Spinal cord (tissue), 10 donors: ENCODE results near the gene SELENOH. TPM values are rescaled to one million over a fixed set of nuclear protein-coding genes. Genes with fewer than 3 reads are reported as not detected.
"Not testable (repeated sequence)": the region's sequence is repeated elsewhere in the genome, so short reads cannot be mapped to it uniquely, and the experiment has no call there.

Experiments used
- DNase-seq, 6 donors: peaks; one replicate each; pipeline versions ENCODE4 v3.0.0 to v3.0.0-alpha.2; 2013 to 2015; ENCODE audit warnings: low spot score in 6 of 6, low read depth in 4 of 6
- H3K27ac ChIP-seq: one replicate; pipeline ENCODE4 v1.5.1; 2013; ENCODE audit warnings: low read depth, low read length, control low read depth
- H3K27me3 ChIP-seq: one replicate; pipeline ENCODE4 v1.6.1; 2013; ENCODE audit warnings: low read length; ENCODE audit not compliant: control insufficient read depth, insufficient read depth
- H3K36me3 ChIP-seq: one replicate; pipeline ENCODE4 v1.6.1; 2013; ENCODE audit warnings: low read length; ENCODE audit not compliant: control insufficient read depth, insufficient read depth
- H3K4me1 ChIP-seq: one replicate; pipeline ENCODE4 v1.6.1; 2013; ENCODE audit warnings: low read length; ENCODE audit not compliant: control insufficient read depth, insufficient read depth
- H3K4me3 ChIP-seq: one replicate; pipeline ENCODE4 v1.5.1; 2013; ENCODE audit warnings: low read depth, low read length, control low read depth
- H3K9me3 ChIP-seq: one replicate; pipeline ENCODE4 v1.6.1; 2013; ENCODE audit warnings: low read length; ENCODE audit not compliant: control insufficient read depth, insufficient read depth
- WGBS: methylation state at CpG from one replicate; pipeline ENCODE4 v1.1.5; 2013; ENCODE audit warnings: missing lambda C conversion rate; ENCODE audit not compliant: insufficient coverage; 5-methylcytosine and 5-hydroxymethylcytosine counted together
- long read RNA-seq, 4 donors: transcript quantifications; one replicate each; lab custom pipeline, GENCODE V29; 2026
- polyA plus RNA-seq, 2 donors: library from polyadenylated mRNA; unstranded; fragments of 120-200 nt; gene quantifications; one replicate each; pipeline ENCODE4 v1.2.1, GENCODE V29; 2013; ENCODE audit not compliant: insufficient read length in 2 of 2
- total RNA-seq, 2 donors: library from RNA; depleted of rRNA in 1 of 2; stranded (reverse); fragments of 120-200 nt in 1 of 2; fragments of >200 nt in 1 of 2; gene quantifications; one replicate each; pipeline versions ENCODE4 v1.2.3 to v1.2.4, GENCODE V29; 2013 to 2014
- donor health status: healthy.

Gene SELENOH, protein sequence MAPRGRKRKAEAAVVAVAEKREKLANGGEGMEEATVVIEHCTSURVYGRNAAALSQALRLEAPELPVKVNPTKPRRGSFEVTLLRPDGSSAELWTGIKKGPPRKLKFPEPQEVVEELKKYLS
- total RNA-seq (100 to 1,000 TPM in 1 of 2 donors, 10 to 100 TPM in 1; 39.8 to 136 TPM), polyA plus RNA-seq (100 to 1,000 TPM; 115 to 120 TPM)
- long read RNA-seq, donor 1, transcript SELENOH-204 (4 exons, 818 nt) = major isoform, 123 of 158 reads
- long read RNA-seq, donor 1, transcript SELENOH-207 (1 exons, 523 nt) = minor isoform, 12 of 158 reads
- long read RNA-seq, donor 1, transcript SELENOH-205 (3 exons, 1,039 nt) = minor isoform, 7 of 158 reads
- long read RNA-seq, donor 1, partial matches to known transcripts = 6 of 158 reads
- long read RNA-seq, donor 1, other reads (novel, unspliced or antisense) = 0 of 158 reads
- long read RNA-seq, donor 2, transcript SELENOH-205 (3 exons, 1,039 nt) = minor isoform, 5 of 66 reads
- long read RNA-seq, donor 2, transcript SELENOH-204 (4 exons, 818 nt) = major isoform, 59 of 66 reads
- long read RNA-seq, donor 2, partial matches to known transcripts = 0 of 66 reads
- long read RNA-seq, donor 2, other reads (novel, unspliced or antisense) = 0 of 66 reads
- long read RNA-seq, donor 3, transcript SELENOH-204 (4 exons, 818 nt) = major isoform, 63 of 69 reads
- long read RNA-seq, donor 3, partial matches to known transcripts = 0 of 69 reads
- long read RNA-seq, donor 3, other reads (novel, unspliced or antisense) = 0 of 69 reads
- long read RNA-seq, donor 4, transcript SELENOH-207 (1 exons, 523 nt) = minor isoform, 14 of 350 reads
- long read RNA-seq, donor 4, transcript SELENOH-201 (3 exons, 833 nt) = minor isoform, 11 of 350 reads
- long read RNA-seq, donor 4, transcript SELENOH-204 (4 exons, 818 nt) = major isoform, 288 of 350 reads
- long read RNA-seq, donor 4, transcript SELENOH-202 (4 exons, 469 nt) = minor isoform, 12 of 350 reads
- long read RNA-seq, donor 4, partial matches to known transcripts = 18 of 350 reads
- long read RNA-seq, donor 4, other reads (novel, unspliced or antisense) = 0 of 350 reads

DNA sequence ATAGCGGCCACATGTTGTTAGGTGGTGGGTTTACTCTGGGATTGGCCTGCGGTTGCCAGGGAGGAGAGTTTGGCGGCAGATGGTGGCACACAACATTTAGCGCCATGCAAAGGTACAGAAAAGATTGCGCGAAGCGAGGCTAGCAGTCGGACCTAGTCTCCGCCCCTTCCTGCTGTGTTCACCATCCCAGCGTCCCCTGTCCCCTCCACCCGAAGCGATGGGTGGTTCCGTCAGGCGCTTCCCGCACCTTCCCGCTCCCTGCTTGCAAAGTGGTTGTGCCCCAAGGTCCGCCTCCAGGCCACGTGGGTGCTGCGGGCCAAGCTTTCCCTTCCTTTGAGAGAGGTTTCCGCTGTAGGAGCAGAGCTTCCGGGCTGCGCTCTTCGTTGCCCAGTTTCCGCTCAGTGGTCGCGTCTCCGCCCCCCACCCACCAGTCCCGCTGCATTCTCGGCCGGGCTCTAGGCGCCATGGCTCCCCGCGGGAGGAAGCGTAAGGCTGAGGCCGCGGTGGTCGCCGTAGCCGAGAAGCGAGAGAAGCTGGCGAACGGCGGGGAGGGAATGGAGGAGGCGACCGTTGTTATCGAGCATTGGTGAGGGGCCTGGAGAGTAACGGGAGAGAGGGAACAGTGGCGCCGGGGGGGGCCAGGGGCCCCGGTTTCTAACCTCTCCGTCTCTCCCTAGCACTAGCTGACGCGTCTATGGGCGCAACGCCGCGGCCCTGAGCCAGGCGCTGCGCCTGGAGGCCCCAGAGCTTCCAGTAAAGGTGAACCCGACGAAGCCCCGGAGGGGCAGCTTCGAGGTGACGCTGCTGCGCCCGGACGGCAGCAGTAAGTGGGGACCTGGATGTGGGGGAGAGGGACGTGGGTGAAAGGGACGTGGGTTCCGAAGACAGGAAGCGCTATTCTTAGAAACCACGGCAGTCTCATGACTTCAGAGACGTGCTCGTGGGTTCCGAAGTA, at the start of gene SELENOH:
TSS of gene SELENOH (plus strand) at position 360 of the 955 bp plus-strand sequence. CDS start at position 465, 105 bp downstream.
- under 1% methylated on average over 74 of the region's 75 CpGs for WGBS
- Histone ChIP-seq H3K9me3 (no peaks in the 10 kb centered on the region), H3K36me3 (peaks cover 50% of the 10 kb centered on the region)

DNA sequence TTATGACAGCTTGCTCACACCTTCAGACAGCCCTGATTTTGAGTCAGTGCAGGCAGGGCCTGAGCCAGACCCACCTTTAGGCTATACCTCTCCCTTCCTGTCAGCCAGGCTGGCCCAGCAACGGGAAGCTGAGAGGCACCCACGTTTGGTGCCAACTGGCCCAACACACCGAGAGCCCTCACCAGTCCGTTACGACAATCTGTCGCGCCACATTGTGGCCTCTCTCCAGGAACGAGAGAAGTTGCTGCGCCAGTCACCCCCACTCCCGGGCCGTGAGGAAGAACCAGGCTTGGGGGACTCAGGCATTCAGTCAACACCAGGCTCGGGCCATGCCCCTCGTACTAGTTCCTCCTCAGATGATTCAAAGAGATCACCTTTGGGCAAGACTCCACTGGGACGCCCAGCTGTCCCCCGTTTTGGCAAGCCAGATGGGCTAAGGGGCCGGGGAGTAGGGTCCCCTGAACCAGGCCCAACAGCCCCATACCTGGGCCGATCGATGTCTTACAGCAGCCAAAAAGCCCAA, 42.4 kb upstream of the SELENOH start:
- Histone ChIP-seq H3K36me3 (peaks cover 76% of the 10 kb centered on the region), H3K27ac (no peak overlapping the region), H3K4me3 (no peak overlapping the region), H3K4me1 (no peaks in the 10 kb centered on the region), H3K27me3 (no peaks in the 10 kb centered on the region), H3K9me3 (no peaks in the 10 kb centered on the region)
- no peak for DNase-seq
- 90% methylated on average over 16 of the region's 18 CpGs for WGBS

More for the DNA sequence above, at the start of gene SELENOH:
- Histone ChIP-seq H3K27me3 (no peaks in the 10 kb centered on the region), H3K27ac (peak within 1 kb of the TSS; percentile 90), H3K4me3 (peak within 1 kb of the TSS; percentile 91), H3K4me1 (peaks cover 9% of the 10 kb centered on the region)
- peak; percentile 86 to 99 (median 91) for DNase-seq

DNA sequence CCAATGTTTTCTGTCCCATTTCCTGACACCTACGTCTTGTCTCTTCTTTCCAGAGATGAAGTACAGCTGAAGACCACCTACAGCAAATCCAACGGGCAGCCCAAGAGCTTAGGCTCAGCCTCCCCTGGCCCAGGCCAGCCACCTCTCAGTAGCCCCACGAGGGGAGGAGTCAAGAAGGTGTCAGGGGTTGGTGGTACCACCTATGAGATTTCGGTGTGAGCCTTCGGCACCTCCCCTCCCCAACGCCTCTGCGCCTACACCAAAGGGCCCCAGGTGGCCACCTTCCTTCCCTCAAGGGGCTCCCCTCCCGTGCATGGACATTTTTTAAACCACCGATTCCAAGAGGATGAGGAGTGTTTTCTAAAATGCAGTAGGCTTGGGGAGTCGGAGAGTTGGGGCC, 41.5 kb upstream of the SELENOH start:
- DNase-seq = no peak
- Histone ChIP-seq H3K36me3 (peaks cover 76% of the 10 kb centered on the region), H3K27me3 (no peaks in the 10 kb centered on the region), H3K27ac (no peak overlapping the region), H3K9me3 (no peaks in the 10 kb centered on the region), H3K4me1 (no peaks in the 10 kb centered on the region), H3K4me3 (no peak overlapping the region)
- 100% methylated on average over 1 of the region's 10 CpGs for WGBS

DNA sequence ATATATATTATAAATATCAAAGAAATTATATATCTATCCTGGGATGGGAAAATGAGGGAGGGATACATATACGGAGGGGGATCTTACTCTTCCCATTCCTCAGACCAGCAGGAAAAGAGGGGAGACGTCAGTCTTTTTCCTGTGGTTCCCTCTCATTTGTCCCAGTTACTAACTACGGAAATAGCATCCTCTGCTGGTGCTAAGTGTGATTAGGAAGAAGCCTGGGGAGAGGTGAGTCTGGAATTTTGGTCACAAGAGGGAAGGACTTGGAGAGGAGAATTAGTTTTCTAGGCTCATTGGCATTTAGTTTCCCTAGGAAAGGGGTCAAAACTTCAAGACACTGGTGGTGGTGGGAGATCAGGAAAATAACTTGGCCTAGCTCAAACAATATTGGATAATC, 40.9 kb upstream of the SELENOH start:
- peak in 1 of 6 donors; percentile 3 for DNase-seq
- H3K27ac ChIP-seq = no peak overlapping the region
- peaks cover 73% of the 10 kb centered on the region for H3K36me3 ChIP-seq
- H3K9me3 ChIP-seq = no peaks in the 10 kb centered on the region
- no peaks in the 10 kb centered on the region for H3K4me1 ChIP-seq
- no peak overlapping the region for H3K4me3 ChIP-seq
- no peaks in the 10 kb centered on the region for H3K27me3 ChIP-seq
- no CpG with 5 or more reads among the region's 3 CpGs for WGBS

DNA sequence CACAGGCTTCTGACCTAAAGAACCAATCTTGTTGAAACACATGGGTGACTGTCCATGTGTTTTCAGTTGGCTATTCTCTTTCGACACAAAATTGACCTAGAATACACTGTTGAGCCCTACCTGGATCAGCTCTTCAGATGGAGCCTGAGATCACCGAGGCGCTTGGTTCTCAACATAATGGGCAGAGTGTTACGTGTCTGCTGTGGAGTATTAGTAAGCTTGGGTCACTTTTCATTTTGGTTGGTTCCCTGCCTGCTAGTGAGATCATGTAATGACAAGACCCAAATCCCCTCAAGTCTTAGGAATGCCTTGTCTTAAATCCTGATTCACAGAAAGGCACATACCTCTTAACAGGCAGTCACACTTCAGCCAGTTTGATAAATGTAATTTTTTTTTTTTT, 38.0 kb upstream of the SELENOH start:
- Histone ChIP-seq H3K4me1 (no peaks in the 10 kb centered on the region), H3K9me3 (no peaks in the 10 kb centered on the region), H3K27me3 (no peaks in the 10 kb centered on the region), H3K4me3 (no peak overlapping the region), H3K36me3 (peaks cover 54% of the 10 kb centered on the region), H3K27ac (no peak overlapping the region)
- WGBS = no CpG with 5 or more reads among the region's 4 CpGs
- DNase-seq = no peak

DNA sequence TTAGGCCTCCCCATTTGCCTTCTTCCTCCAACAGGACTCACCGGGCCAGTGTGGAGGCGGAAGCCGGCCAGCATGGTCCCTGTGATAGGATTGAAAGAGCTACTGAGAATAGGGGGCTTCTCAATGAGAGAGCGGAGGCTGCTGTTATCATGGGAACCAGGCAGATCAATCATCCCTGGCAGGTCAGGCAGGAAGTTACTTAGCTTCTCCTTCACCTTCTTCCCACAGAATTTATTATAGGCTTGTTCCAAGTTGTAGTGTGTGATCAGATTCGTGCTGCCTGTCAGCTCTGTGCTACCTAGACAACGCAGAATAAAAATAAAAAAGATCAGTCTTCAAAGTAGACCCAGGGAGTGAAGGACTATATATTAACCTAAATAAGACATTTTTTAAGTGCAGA, 36.4 kb upstream of the SELENOH start:
- peaks cover 5% of the 10 kb centered on the region for H3K4me1 ChIP-seq
- H3K27ac ChIP-seq = no peak overlapping the region
- H3K4me3 ChIP-seq = no peak overlapping the region
- H3K36me3 ChIP-seq = peaks cover 45% of the 10 kb centered on the region
- H3K27me3 ChIP-seq = no peaks in the 10 kb centered on the region
- no peaks in the 10 kb centered on the region for H3K9me3 ChIP-seq
- no CpG with 5 or more reads among the region's 6 CpGs for WGBS
- DNase-seq = no peak

DNA sequence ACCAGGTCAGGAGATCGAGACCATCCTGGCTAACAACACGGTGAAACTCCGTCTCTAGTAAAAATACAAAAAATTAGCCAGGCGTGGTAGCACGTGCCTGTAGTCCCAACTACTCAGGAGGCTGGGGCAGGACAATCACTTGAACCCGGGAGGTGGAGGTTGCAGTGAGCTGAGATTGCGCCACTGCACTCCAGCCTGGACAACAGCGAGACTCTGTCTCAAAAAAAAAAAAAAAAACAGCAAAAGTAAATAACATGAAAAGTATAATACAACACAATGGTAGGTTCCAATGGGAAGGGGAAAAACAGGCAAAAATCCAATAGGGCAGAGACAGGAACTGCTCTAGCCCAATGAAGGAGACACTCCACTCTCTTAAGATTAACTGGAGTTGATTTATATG, 35.9 kb upstream of the SELENOH start:
- peaks cover 46% of the 10 kb centered on the region for H3K36me3 ChIP-seq
- H3K9me3 ChIP-seq, DNase-seq, H3K27me3 ChIP-seq, H3K27ac ChIP-seq, H3K4me3 ChIP-seq, H3K4me1 ChIP-seq: not testable (repeated sequence)
- no CpG with 5 or more reads among the region's 8 CpGs for WGBS

DNA sequence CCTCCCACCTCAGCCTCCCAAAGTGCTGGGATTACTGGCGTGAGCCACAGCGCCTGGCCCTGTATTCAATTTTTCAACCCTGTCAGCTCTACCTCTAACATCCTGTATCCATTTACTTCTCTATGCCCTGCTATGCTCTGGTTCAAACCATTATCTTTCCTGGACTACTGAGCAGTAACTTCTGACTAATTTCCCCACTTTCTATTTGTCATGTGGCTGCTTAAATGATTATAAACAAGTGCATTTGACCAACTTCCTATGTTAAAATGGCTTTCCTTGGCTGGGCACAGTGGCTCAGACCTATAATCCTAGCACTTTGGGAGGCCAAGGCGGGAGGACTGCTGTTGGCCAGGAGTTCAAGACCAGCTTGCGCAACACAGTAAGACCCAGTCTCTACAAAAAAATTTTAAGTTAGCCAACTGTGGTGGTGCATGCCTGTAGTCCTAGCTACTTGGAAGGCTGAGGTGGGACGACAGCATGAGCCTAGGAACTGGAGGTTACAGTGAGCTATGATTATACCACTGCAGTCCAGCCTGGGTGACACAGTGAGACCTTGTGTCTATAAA, 31.4 kb upstream of the SELENOH start:
- DNase-seq = no peak
- peaks cover 19% of the 10 kb centered on the region for H3K4me1 ChIP-seq
- WGBS = 92% methylated on average over 4 of the region's 5 CpGs
- peaks cover 15% of the 10 kb centered on the region for H3K36me3 ChIP-seq
- H3K27me3 ChIP-seq = no peaks in the 10 kb centered on the region
- H3K9me3 ChIP-seq = no peaks in the 10 kb centered on the region
- H3K27ac ChIP-seq = no peak overlapping the region
- H3K4me3 ChIP-seq = no peak overlapping the region
